Measurements from ENCODE around the gene WFIKKN2.
A peak's percentile ranks its signal among the peaks of the same experiment; 100 is the strongest.
"Not testable (repeated sequence)": the region's sequence is repeated elsewhere in the genome, so short reads cannot be mapped to it uniquely, and the experiment has no call there.

The WFIKKN2 gene

GRCh38 chr17:50853781-50854180 lies 18.4 kb downstream of the WFIKKN2 start:
- no peak for DNase-seq (ENCODE audit: low read depth, low spot score)

DNA sequence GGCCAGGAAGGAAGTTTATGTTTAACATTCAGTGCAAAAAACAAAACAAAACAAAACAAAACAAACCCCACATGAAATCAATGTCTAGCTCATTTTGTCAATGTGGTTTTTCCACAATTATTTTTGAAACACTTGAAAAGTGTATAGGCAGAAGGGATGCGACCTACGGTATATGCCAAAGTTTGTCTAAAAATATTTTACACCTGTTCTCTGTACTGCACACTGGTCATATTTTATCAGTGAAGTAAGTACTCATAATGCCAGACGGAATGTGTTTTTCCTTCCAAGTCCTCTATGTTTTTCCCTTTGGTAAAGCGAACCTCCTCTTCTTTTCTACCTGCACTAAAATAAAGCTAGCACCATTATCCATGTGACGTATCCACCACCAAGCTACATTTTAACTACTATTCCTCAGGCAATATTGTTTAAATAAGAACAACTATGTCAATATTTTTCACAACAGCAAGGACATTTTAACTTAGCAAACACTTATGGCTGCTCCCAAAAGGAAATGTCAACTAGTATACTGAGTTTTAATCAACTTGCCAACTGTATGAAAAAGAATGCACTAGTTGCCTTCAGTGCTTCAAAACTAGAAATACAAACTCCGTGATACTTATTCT lies 20.4 kb downstream of the WFIKKN2 start:
- DNase-seq (ENCODE audit: low read depth, low spot score), result no peak

DNA sequence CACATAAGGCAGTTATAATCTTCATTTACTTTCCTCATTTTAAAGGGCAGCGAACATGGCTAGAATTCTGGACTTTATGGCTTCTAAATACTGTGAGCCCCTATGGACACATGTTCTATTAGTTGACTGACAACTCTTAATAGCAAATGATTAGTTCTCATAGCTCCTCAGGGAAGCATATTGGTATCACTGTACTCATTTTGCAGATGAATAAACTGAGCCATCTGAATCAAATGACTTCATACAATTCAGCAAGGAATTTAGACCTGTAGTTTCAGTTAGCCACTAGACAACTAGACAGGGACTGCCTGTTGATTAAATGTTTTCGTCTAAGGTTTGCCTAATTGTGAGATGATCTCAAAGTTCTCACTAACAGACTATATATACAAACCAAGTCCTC lies 21.0 kb downstream of the WFIKKN2 start:
- DNase-seq (ENCODE audit: low read depth, low spot score), result no peak

DNA sequence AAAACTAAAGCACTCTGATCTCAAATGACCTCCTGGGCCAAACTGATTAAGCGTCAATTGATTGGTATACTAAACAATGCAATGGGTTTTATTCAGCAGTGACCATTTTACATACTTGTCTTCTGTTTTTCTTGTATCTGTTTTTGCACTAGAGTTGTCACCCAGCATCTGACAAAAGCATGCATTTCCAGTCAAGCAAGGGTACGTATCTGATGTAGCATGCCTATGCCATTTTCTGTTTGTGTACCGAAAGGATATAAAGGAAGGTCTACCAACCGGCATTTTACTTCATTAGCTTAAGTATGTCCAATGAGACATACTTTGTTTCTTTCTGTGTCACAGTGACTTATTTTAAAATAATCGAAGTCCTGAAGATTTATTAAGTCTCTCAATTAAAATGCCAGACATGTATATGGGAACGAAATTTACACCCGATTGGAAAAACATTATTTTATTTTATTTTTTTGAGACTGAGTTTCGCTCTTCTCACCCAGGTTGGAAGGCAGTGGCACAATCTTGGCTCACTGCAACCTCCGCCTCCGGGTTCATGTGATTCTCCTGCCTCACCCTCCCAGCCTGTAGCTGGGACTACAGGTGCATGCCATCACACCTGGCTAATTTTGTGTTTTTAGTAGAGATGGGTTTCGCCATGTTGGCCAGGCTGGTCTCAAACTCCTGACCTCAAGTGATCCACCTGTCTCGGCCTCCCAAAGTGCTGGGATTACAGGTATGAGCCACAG lies 23.3 kb downstream of the WFIKKN2 start:
- no peak for DNase-seq (ENCODE audit: low read depth, low spot score)

DNA sequence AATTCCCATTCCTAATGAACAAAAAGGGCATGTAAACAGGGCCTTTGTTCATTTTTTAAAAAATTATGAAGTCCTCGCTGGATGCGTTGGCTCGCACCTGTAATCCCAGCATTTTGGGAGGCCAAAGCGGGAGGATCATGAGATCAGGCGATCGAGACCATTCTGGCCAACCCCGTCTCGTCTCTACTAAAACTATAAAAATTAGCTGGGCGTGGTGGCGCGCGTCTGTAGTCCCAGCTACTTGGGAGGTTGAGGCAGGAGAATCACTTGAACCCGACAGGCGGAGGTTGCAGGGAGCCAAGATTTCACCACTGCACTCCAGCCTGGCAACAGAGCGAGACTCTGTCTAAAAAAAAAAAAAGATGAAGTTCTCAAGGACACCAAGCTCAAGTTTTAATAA lies 24.3 kb downstream of the WFIKKN2 start:
- DNase-seq (ENCODE audit: low read depth, low spot score), result not testable (repeated sequence)

- DNase-seq (ENCODE audit: low read depth, low spot score), result no peak
These were observed 25.9 kb downstream of the WFIKKN2 start for GRCh38 chr17:50861334-50861676.

- no peak for DNase-seq (ENCODE audit: low read depth, low spot score)
These were observed 26.6 kb downstream of the WFIKKN2 start for GRCh38 chr17:50861822-50862528.

GRCh38 chr17:50863221-50863843 lies 27.9 kb downstream of the WFIKKN2 start:
- no peak for DNase-seq (ENCODE audit: low read depth, low spot score)

DNA sequence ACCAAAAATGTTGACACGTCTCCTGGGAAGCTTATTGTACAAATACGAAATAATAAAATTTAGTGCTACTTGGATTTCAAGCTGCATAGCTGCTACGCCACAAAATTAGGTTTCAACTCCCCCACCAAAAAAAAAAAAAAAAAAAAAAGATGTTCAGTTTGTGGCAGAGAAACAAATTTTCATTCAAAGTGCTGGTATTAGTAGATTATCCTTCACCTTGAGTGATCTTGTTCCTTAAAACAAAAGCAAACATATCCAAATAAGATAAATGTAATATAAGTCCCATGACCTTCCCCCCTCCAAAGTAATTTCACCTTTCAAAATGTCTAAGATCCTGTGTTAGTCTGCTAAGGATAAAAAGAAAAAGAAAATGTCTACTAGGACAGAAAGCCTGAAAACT lies 28.5 kb downstream of the WFIKKN2 start:
- DNase-seq (ENCODE audit: low read depth, low spot score), result no peak

- DNase-seq (ENCODE audit: low read depth, low spot score), result no peak
These were observed 29.3 kb downstream of the WFIKKN2 start for GRCh38 chr17:50864747-50865059.

DNA sequence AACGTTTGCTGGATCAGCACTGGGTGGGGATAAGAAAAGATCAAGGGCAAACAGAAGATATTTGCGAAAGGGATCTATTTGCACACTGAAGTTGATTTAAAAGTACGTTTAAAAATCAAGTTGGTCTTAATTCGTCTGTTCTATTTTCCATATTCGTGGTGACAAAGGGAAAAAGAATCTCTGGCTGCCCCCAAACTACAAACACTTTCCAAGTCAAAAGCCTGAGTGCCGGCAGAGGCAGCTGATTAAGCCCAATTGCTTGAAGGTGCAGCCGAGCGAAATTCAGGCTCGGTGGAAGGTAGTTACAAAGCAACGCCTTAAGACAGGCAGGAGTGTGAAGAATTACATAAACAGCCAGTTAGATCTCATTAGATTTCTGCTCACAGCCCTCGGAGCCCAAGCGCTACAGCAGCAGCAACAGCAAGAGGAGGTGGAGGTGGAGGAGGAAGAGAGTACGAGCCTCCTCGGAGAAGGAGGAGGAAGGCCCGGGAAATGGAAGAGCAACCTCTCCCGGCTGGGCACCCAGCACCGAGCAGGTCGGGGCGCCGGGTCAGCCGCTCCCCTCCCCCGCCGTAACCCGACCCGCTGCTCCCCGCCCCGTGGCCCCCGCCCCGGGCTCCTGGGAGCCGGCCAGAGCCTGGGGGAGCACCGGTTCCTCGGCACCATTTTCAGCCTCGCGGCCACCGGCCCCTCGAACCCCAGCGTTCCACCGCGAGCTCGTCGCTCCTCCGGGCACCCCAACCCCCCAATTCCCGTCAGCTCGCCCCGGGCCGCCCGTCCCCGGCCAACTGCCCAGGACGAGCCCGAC lies 29.9 kb downstream of the WFIKKN2 start:
- no peak for DNase-seq (ENCODE audit: low read depth, low spot score)

DNA sequence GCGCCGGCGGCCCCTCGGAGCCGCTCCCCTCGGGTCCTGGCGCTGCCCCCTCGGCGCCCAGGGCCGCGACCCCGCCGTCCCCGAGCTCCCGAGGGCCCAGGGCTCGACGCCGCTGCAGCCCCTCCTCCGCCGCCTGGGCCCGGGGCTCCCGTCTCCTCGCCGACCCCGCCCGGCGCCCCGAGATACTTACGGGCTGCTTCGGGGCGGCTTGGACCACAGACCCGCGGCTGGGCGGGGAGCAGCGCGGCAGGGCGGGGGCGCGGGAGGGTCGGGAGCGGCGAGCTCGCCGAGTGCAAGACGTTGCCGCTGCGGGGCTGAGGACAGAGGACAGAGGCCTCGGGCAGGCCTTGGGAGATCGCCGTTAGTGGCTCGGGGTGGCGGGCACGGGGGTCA lies 30.5 kb downstream of the WFIKKN2 start:
- DNase-seq (ENCODE audit: low read depth, low spot score), result no peak

DNA sequence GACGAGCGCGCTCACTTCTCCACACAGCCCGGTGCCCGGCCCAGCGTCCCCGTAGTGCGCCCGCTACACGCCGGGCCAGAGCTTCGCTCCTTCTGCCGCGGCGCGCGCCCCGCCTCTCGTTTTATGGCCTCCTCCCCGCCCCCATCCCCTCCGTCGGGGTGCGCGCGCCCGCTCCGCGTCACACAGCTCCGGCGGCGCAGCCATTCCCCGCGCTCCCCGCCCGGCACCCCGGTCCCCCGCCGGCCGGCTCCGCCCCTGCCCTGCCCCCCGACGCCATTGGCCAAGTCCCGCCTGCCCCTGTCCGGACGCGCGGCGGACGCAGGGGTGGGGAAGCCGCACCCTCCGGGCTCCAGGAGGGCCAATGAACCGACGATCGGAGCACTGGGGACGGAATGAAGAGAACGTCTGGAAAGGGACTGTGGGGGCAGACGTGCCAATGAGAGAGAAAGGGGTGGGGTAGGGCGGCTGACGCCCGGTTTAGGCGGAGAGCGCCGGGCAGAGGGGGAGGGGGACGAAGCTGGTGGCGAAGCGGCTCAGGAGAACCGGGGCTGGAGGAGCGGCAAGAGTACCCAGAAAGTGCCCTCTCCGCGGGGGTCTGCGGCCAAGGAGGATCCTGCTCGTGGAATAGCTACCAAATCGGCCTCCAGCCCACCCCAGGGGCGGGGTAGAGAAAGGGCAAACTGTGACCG lies 31.0 kb downstream of the WFIKKN2 start, which contains the start of gene TOB1:
Gene TOB1, minus strand, starts transcription at position 94 of the 689 bp plus-strand sequence. CDS start 2,337 bp downstream, outside the sequence.
- DNase-seq (ENCODE audit: low read depth, low spot score), result peak; percentile 86

- no peak for DNase-seq (ENCODE audit: low read depth, low spot score)
These were observed 31.6 kb downstream of the WFIKKN2 start for GRCh38 chr17:50866950-50867362.

- peak; percentile 62 for DNase-seq (ENCODE audit: low read depth, low spot score)
These were observed 32.2 kb downstream of the WFIKKN2 start for GRCh38 chr17:50867363-50868139.

- DNase-seq (ENCODE audit: low read depth, low spot score), result no peak
These were observed 32.7 kb downstream of the WFIKKN2 start for GRCh38 chr17:50868140-50868438.

- no peak for DNase-seq (ENCODE audit: low read depth, low spot score)
These were observed 33.2 kb downstream of the WFIKKN2 start for GRCh38 chr17:50868602-50869001.

- no peak for DNase-seq (ENCODE audit: low read depth, low spot score)
These were observed 36.0 kb downstream of the WFIKKN2 start for GRCh38 chr17:50871364-50871763.

DNA sequence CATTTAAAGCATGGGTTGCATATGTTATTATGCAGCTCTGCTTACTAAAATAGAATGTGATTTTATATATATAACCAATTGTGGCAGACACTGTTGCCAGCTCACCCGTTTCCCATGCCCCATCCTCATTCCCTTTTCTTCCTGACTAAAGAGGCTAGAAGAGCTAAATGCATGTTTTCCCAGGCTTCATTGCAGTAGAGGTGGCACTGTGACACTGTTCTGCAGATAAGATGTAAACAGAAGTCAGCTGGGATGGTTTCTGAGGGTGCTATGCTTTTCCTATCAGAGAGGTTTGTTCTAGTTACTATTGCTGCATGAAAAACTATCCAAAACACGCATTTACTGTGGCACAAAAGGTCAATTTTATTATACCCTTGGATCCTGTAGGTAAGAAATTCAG lies 36.5 kb downstream of the WFIKKN2 start:
- DNase-seq (ENCODE audit: low read depth, low spot score), result no peak

DNA sequence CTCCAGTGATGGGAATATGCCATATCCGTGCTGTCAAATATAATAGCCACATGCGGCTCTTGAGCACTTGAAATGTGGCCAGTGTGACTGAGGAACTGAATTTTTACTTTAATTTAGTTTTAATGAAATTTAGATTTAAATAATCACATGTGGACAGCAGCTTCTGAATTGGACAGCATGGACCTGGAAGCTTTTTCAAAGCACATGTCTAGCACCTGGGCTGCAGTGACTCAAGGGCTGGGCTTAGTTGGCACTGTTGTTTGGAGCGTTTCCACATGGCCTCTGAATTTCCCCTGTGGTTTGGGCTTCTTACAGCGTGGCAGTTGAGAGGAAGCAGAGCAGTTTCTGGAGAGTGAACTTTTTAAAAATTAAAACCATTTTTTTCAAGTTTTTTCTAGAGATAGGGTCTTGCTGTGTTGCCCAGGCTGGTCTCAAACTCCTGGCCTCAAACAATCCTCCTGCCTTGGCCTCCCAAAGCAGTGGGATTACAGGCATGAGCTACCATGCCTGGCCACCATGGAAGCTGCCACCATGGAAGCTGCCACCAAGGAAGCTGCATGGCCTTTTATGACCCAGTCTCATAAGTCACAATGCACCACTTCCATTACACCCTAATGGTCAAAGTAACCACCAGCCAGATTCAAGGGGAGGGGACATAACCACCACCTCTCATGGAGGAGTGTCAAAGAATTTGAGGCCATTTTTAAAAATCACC lies 37.5 kb downstream of the WFIKKN2 start:
- no peak for DNase-seq (ENCODE audit: low read depth, low spot score)
